NAMALWA (cell line): ENCODE results near the gene FAM156A.
"Not testable (repeated sequence)": the region's sequence is repeated elsewhere in the genome, so short reads cannot be mapped to it uniquely, and the experiment has no call there.

Experiments
- DNase-seq: peaks from one replicate; pipeline ENCODE4 v3.0.0-alpha.2; 2015; ENCODE audit warnings: low spot score

FAM156A gene, protein sequence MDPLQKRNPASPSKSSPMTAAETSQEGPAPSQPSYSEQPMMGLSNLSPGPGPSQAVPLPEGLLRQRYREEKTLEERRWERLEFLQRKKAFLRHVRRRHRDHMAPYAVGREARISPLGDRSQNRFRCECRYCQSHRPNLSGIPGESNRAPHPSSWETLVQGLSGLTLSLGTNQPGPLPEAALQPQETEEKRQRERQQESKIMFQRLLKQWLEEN

DNA sequence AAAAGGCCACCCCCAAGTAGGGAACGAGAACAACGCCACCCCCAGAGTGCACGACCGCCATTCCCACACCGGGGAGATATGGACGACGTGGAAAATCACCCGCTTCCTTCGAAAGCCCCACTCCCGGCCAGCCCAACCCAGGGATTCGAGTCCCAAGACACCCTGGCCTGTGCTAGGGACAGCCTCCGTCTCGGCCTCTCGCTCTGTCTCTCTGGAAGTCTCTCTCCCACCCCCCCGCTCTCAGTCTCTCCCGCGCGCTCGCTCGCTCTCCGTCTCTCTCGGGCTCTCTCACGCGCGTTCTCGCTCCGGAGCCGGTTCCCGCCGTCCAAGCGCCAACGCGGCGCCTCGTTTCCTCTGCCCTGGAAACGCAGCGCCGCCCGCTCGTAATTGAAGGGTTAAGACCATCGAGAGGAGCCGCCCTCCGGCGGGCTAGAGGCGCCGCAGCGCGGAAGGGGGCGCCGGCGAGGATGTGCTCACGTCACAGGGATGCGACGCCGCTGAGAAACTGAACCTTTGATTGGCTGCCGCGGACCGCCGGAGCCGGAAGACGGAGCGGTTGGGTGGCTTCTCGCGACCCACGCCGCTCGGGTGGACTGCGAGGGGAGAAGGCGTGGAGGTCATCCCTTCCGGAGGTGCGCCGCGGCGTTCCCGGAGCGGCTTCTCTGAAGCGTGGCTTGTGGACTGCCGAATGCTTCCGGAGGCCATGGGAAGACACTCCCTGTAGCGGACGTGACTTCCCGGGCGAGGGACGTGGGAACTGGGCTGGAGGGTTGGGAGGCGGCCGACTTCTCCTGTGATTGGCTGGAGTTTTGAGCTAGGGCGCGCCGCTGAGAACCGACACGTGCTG lies at the start of gene FAM156A:
FAM156A (minus strand) TSS at position 406 of the 847 bp plus-strand sequence. CDS start 9,930 bp downstream, outside the sequence.
- DNase-seq: not testable (repeated sequence)

DNA sequence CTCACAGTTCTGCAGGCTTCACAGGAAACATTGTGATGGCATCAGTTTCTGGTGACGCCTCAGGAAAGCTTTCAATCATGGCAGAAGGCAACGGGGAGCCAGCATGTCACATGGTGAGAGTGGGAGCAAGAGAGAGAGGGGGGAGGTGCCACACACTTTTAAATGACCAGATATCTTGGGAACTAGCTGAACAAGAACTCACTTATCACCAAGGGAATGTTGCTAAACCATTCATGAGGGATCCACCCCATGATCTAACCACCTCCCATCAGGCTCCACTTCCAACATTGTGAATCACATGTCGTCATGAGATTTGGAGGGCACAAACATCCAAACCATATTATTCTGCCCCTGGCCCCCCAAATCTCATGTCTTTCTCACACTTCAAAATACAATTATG lies 47.0 kb upstream of the FAM156A start:
- DNase-seq: no peak

DNA sequence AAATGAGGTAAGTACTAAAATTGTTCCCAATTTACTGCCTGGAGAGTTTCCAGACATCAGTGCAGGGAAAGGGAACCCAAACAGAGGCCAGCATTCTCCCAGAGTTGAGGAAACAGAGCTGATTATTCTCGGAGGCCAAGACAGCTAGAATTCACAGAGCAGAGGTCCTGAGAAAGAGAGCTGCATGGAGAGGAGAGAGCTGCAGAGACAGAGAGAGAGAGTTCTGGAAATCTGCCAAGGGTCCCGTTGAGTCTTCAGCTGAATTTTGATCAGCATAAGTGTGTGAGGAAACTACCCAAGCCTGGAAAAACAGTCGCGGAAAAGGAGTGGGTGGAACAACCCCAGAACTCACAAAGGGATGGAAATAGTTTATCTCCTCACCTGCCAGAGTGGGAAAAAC lies 46.5 kb upstream of the FAM156A start:
- DNase-seq: no peak

DNA sequence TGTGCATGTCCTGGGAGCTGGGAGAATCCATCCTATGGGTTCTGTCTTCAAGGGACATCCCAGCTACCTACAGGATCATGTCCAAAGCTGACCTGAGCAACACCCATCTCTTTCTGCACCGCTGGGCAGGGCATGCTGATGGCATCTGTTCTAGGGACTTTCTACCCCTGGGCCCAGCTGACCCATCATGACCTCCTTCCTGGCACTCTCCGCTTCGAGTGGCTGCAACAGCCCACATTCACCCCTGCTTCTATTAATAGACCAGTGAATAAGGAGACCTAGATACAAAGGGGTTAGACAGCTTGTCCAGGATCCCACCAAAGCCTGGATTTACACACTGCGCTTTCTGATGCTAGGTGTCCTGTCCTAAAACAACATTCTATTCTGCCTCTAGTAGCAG lies 45.7 kb upstream of the FAM156A start:
- DNase-seq: no peak

DNA sequence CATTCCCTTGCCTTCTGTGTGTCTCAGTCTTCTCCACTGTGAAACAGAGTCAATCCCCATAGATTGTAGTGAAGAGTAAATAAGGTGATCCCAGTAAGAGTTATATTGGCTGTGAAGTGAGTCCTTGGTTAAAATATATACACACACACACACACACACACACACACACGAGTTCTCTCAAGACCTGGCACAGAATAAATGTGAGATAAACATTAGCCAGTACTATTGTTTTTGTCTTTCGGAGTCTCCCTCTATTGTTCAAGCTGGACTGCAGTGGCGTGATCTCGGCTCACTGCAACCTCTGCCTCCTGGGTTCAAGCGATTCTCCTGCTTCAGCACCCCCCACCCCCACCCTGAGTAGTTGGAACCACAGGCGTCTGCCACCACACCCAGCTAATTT lies 44.8 kb upstream of the FAM156A start:
- no peak for DNase-seq

DNA sequence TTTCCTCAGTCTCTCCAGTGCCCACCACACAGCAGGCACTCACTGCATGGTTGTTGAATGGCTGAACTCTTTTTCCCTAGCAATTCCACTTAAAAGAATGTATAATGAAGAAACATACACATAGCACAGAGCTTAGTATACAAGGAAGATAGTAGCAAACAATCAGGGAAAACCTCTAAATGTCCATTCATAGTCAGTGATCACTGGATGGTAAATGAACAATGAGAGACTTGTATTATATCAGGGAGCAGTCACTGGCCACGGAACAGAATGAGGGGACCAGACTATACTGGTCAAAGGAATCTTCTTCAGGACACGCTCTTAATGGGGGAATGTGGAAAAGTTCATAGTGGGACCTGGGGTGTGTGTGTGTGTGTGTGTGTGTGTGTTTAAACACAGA lies 43.6 kb upstream of the FAM156A start:
- no peak for DNase-seq

DNA sequence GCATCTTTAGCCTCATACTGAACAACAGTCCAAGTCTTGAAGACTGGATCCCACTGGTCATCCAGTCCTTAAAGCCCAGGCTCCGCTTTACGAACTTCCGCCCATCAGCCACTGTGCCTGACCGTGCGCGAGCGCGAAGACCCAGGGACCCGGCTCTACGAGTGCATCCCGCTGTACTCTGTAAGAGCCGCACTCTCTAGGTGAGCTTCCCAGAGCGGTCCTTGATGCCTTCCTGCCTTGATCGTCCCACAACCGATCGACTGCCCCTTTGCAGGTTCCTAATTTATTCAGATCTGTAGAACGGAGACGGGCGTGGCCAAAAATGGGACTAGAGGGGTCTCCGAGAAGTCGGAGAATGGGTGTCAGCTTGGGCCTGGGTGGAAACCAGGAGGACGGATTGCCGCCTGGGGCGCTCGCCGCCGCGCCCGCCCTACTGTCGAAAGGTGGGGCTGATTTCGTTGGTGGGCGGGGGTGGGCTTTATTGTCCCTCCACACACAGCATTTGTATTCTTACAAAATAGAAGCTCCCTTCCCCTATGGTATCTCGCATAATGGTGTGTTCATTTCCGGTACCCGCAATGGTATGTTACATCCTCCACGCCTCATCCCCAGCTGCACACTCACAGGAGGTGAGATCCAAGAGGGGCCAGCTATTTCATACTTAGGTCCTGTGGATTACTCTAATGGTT lies 42.3 kb upstream of the FAM156A start:
- DNase-seq: no peak

DNA sequence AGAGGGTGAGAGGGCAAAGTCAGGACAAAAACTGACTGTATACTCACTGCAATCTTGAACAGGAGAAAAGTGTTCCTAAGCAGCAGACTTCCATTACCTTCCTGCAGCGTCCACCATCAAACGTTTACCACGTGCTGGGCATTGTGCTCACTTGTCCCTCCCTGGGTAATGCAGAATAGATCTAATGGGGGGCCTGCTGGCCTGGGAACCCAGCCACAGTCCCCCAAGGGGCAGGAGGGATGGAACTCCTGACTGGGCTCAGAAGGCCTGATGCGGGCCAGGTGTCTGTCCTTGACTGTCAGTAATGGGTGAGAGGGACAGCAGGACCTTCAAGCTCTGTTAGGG lies 37.6 kb upstream of the FAM156A start:
- DNase-seq: no peak

DNA sequence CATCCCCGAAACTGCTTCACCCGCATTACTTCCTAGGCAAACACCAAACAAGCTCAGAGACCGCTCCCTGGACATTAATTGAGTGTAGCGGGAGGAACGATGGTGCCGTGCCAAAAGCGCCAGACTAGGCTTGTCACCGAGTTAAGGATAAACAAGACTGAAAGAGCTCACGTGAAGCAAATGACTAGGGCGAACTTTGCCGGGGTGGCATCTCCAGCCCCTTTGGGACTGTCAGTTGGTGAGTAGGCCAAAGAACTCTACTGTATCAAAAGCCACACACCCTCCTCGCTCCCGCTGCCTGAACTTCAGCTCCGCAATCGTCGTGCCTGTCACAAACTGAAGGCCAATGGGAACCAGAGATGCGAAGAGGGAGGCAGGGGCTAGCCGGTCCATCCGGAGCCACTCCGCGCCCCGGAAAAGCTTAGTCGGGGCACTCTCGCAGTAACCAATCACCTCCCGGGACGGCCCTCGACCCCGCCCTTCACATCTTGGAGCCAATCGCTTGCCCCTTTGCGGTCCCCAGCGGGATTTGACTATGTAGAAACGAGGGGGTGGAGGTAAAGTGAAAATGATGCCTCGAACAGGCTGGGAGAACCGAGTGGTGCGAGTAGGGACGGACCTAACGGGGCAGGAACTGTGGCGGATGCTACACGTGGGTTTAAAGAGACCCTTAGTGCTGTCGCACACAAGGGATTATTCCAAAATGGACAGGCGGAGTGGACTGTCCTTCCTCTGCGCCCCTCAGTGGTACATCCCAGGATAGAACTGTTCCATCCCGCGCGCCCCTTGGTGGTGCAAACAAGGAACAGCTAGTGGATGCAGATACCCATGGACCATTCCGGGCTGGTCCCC lies 37.0 kb upstream of the FAM156A start:
- peak; percentile 94 for DNase-seq

DNA sequence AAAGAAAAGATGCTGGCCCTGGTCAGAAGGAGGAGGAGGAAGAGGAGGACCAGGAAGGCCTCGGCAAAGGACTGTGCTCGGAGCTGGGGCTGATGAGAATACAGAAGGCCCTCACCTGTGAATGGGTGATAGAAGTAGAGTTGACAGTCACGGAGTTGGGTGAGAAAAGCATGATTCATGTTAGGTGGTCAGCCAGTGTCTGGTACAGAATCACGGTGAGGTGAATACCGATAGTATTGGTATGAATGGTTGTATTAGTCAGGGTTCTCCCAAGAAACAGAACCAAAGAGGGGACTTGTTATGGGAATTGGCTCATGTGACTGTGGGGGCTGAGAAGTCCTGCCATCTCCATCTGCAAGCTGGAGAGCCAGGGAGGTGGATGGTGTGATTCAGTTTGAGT lies 32.5 kb upstream of the FAM156A start:
- no peak for DNase-seq

DNA sequence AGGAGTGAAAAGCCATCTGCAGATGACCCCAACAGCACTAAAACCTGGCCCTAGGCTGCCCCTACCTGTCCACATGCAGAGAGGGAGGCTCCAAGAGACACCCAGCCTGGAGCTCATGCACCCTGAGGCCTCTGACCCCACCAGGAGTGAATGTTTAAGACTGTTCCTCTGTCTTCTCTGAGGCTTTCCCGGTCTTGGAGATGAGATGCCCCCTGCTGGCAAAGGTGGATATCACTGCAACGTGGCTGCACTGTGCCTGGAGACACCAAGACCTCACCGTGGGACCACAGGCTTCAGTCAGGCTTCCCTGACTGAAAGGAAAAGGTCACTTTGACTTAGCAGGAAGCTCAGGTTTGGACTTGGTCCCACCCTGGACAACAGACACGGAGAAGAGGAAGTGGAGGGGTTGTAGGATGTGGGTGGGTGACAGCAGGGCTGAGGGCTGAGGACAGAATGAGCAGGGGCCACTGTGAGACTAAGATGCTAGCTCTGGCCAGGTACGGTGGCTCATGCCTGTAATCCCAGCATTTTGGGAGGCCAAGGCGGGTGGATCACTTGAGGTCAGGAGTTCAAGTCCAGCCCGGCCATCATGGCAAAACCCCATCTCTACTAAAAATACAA lies 31.8 kb upstream of the FAM156A start:
- DNase-seq: peak; percentile 69

DNA sequence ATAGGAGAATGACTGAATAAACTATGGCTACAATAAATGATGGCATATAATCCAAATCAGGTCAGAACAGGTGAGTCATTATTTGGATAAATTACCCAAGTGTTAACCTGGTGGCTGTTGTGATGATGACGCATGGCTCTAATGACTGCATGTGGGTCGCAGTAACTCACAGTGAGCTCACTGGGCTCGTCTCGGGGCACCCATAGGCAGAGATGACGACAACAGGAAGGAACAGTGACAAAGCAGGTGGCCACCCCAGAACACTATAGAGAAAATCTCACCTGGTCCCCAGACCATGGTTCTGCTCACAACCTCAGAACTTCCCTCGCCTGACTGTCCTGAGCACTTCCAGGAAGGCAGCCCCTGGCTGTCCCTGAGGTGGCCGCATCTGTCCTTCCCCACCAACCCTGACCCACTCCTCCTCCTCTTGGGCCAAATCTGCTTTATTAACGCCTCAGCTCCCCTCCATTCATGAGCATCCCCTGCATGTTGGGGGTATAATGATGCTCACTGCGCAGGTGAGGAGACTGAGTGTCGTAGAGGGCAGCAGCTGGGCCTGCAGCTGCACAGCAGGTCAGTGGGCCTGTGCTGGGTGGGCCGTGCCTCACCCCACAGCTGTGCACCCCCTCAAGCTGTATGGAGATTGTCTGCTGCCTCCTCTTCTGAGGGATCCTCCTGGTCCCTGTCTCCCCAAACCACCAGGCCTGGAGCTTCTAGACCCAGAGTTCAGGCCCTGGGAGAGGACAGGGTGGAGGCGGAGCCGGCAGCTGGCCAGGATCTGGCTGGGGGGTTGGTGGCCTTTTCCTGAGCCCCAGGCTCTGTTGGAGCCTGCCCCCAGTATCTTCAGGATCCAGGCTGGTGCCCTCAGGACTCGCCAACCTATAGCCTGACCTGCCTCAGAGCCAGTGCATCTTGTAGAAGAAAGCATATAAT lies 30.9 kb upstream of the FAM156A start:
- no peak for DNase-seq

DNA sequence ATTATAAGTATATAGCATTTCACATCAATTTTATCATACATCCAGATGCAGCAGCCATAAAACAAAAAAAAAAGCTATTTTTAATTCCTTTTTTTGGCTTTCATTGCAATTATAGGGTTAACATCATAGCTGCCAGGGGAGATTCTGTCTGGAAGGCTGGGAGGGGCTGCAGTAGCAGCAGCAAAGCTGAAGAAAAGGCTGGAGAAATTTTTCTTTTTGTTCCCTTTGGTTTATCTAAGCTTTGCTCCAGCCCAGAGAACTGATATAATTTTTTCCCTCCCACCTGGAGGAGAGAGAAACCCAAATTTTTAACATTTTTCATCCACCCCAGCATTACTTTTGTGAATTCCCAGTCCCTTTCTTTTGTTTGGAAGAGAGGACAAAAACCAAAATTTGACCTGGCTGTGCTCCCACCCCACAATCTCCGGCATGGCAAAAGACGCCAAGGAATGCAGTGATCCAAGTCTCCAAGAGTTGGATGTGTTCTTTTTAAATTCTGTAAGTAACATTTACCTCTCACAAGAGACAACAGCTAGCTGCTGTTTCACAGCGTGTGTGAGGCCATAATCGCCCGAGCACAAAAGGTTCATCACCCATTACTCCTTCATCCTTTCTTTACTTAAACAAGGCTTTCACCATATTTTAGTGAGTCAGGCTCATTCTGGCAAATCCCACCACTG lies 25.1 kb upstream of the FAM156A start:
- no peak for DNase-seq

DNA sequence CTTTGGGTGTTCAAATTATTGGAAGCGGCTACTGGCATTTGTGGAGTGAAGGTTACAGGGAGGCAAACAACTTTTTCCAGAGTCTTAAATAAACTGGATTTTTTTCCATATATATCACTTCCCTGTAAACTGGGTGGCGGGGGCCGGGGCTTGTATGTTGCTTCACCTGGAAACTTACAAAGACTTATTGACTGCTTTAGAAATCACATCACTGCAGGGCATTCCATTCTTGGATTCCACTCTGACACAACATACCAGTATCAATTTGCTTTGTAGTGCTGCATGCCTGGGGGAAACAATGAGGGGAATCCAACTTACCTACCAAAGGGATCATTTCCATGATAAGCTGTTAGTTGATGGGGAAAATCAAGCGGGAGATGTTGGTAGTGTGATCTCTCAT lies 21.7 kb upstream of the FAM156A start:
- DNase-seq: no peak

DNA sequence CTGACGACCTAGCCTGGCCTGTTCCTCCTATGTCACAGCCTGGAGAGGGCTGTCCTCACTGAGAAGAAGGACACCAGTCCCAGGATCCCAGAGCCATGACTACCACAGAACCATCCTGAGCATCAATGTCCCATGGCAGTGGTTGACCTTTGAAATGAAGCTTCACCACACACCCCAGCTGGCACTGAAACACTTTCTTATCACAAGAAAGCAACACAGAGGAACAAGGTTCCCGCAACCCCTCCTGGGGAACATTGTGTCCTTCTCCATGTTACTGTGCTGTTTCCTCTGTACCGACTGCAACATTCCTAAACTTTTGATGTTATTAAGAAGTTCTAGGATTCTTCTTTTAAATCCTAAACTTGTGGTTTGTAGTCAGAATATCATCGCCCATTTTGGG lies 21.2 kb upstream of the FAM156A start:
- DNase-seq: no peak

DNA sequence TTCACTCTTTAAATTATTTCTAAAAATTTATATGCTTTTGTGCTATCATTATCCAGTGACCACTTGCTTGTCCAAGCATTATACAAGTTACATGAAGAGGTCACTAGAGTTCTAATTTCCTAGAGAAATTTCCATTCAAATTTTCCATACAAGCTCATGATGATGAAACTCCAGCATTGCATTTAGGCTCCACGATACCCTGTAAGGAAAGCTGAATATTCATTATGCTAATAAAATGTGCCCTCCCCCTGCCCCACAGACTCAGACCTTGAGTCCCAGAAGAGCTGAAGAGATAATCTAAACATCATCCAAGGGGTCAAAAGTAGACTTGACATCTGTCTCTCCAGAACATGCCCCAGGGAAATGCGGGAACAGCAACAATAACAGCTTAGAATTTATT lies 19.6 kb upstream of the FAM156A start:
- no peak for DNase-seq

DNA sequence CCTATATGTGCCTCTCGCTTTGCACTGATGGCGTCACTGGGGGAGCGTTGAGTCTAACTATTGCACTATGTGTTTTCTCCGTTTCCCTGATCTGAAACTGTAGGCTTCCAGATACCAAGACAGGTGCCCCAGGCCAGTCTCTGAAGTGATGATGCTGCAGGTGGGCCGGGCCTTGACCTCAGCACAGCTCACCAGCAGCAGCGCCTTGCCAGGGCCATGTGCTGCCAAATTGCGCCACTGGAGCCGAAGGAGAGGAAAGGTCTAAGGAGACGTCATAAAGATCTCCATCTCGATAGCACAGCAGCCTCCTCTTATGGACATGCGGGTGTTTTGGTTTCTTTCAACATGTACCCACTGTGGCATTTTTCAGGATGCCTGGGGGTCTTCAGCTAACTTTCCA lies 17.3 kb upstream of the FAM156A start:
- DNase-seq: not testable (repeated sequence)

DNA sequence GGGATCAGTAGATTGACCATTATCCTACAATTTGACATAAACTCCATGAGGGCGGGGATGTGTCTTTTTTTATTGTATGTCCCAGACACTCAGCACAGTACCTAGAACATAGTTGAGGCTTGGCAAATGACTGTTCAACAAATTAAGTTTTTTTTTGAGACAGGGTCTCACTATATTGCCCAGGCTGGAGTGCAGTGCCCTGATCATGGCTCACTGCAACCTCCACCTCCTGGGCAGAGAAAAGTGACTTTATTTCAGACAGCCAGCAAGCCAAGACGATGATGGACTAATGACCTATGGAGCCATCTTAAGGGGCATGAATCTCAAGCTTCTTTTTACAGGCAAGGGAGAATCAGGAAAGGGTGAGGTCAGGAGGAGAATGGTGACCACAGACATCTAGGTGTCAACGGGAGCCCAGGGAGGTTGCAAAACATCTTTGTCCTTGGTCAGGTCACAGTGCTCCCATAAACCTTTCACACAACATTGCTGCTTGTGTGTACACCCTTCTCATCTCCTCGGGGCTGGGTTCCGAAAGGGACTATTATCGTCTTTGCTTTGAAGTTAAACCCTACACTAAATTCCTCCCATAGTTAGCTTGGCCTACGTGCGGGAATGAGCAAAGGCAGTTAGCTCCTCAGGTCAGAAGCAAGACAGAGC lies 16.1 kb upstream of the FAM156A start:
- not testable (repeated sequence) for DNase-seq

DNA sequence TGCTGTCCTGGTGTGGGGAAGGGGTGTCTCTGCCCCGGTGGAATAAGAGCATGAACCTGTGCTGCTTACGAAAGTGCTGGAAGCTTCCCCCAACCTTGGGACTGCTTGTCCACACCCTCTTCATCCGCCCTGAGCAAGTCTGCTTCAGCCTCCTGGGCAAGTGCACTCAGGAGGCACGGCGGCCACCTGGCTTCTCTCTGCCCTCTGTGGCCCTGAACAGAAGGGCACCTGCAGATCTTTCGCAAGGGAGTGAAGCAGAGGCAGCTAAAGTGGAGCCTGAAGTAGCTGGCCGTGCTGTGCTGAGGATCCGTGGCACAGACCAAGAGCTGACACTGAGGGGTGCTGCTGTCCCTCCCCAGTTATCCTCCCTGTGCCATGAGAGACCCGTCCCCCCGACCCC lies 9.6 kb upstream of the FAM156A start:
- not testable (repeated sequence) for DNase-seq
